K562 (cell line): ENCODE data around the gene GREB1.

ENCODE experiments used
- CEBPB ChIP-seq: fragments of 450-650 bp; IDR thresholded peaks from 2 replicates; pipeline ENCODE4 v1.6.1; 2016; ENCODE audit warnings: missing genetic modification characterization, missing compliant biosample characterization
- CHD1 ChIP-seq: fragments of 200-600 bp; sonication (generic); IDR thresholded peaks from one replicate; pipeline ENCODE4 v1.6.1; 2012; ENCODE audit warnings: mild to moderate bottlenecking, moderate library complexity, low read length, inconsistent platforms
- CTCF ChIP-seq, 3 experiments: IDR thresholded peaks in 2 of 3; conservative IDR thresholded peaks in 1 of 3; 2 replicates each; pipeline ENCODE4 v1.5.1; 2011 to 2012; ENCODE audit warnings: low read length in 3 of 3, mild to moderate bottlenecking in 3 of 3, control low read depth in 2 of 3, improper control_type of control experiment in 1 of 3, inconsistent platforms in 1 of 3, low read depth in 1 of 3, mixed read lengths in 1 of 3, moderate library complexity in 1 of 3; ENCODE audit not compliant: insufficient read depth in 2 of 3
- DPF2 ChIP-seq: fragments of 450-650 bp; IDR thresholded peaks from 2 replicates; pipeline ENCODE4 v1.6.1; 2016
- EP300 ChIP-seq: IDR thresholded peaks from 2 replicates; pipeline ENCODE4 v1.6.1; 2012; ENCODE audit warnings: low read length, improper control_type of control experiment
- NFIC ChIP-seq: fragments of 450-650 bp; IDR thresholded peaks from 2 replicates; pipeline ENCODE4 v1.6.1; 2017; ENCODE audit warnings: mild to moderate bottlenecking, inconsistent platforms
- NR2C2 ChIP-seq, 2 experiments: fragments of 200-800 bp in 1 of 2; sonication (Bioruptor generic) in 1 of 2; sonication (generic) in 1 of 2; formaldehyde crosslinking in 1 of 2; IDR thresholded peaks; 2 replicates each; pipeline versions ENCODE4 v1.6.1 to v1.8.0; 2016 to 2022; ENCODE audit warnings: mild to moderate bottlenecking in 1 of 2, missing compliant biosample characterization in 1 of 2, missing genetic modification characterization in 1 of 2, missing genetic modification reagents in 1 of 2
- POLR2AphosphoS5 ChIP-seq: IDR thresholded peaks from 2 replicates; pipeline ENCODE4 v1.6.1; 2011; ENCODE audit warnings: mild to moderate bottlenecking, low read depth, low read length, moderate library complexity; ENCODE audit not compliant: control insufficient read depth, insufficient read depth
- SNIP1 ChIP-seq: fragments of 450-650 bp; IDR thresholded peaks from 2 replicates; pipeline ENCODE4 v1.7.1; 2017; ENCODE audit warnings: low read depth, mild to moderate bottlenecking
- TAF1 ChIP-seq: IDR thresholded peaks from 2 replicates; pipeline ENCODE4 v1.6.1; 2011; ENCODE audit warnings: mild to moderate bottlenecking, low read length, moderate library complexity; ENCODE audit not compliant: insufficient read depth, control insufficient read depth, severe bottlenecking; ENCODE audit errors: extremely low read depth
- TARDBP ChIP-seq: fragments of 450-650 bp; IDR thresholded peaks from 2 replicates; pipeline ENCODE4 v1.6.1; 2016
- ZNF778 ChIP-seq: fragments of 450-650 bp; formaldehyde crosslinking; IDR thresholded peaks from 2 replicates; pipeline ENCODE4 v1.4.0; 2020; ENCODE audit warnings: mild to moderate bottlenecking, moderate library complexity

- TF ChIP-seq EP300, result no peak
- no peak for TF ChIP-seq CTCF (IDR thresholded peaks at IDR 0.05 in 2 of 3, conservative IDR thresholded peaks at IDR 0.05 in 1 of 3; ENCODE audit: insufficient read depth in 2 of 3, low read depth in 1 of 3, low read length in 3 of 3)
- no peak for TF ChIP-seq CEBPB (tag)
- TF ChIP-seq POLR2AphosphoS5, result no peak
- TF ChIP-seq NR2C2 (CRISPR knock-in tag; IDR thresholded peaks at IDR 0.05), result no peak
- TF ChIP-seq NR2C2 (tag; IDR thresholded peaks at IDR 0.05), result no peak
- no peak for TF ChIP-seq TARDBP
- no peak for TF ChIP-seq CHD1
- no peak for TF ChIP-seq ZNF778
- TF ChIP-seq NFIC, result no peak
- no peak for TF ChIP-seq TAF1
- TF ChIP-seq DPF2, result no peak
- no peak for TF ChIP-seq SNIP1
These were observed 91.0 kb downstream of the GREB1 start for GRCh38 chr2:11624893-11625292.
